ENCODE measurements around the gene AADACL3. TPM values are rescaled to one million over a fixed set of nuclear protein-coding genes. Genes with fewer than 3 reads are reported as not detected.

The AADACL3 gene
- total and polyA plus RNA-seq, 9 of the 15 experiments (the other 6 are each of a cell fraction or from before 2014, with no cell fraction given): not detected

- H3K36me3 ChIP-seq (ENCODE audit: control insufficient read depth, insufficient read depth, low read length): no peaks in the 10 kb centered on the region
- DNase-seq (ENCODE audit: extremely low read depth in 1 of 4, low spot score in 3 of 4) (no peak), FAIRE-seq (no peak), ATAC-seq (no peak)
- H3K27ac ChIP-seq (ENCODE audit: extremely low read depth, low read depth, low read length): no peak overlapping the region
- TF ChIP-seq NFIC (IDR thresholded peaks at IDR 0.05): no peak
- 0 out of 2 replicates have a peak, but pooled peaks have one; percentile 26 for TF ChIP-seq ZNF561 (CRISPR knock-in tag; conservative IDR thresholded peaks at IDR 0.05)
- peak; percentile 65 for TF ChIP-seq ZNF280A (IDR thresholded peaks at IDR 0.05; ENCODE audit: low read depth, partially characterized antibody)
- no peak for TF ChIP-seq PBX2 (CRISPR knock-in tag; IDR thresholded peaks at IDR 0.05; ENCODE audit: low read depth)
- TF ChIP-seq PBX2 (tag; conservative IDR thresholded peaks at IDR 0.05; ENCODE audit: low read depth): no peak
- H4K20me1 ChIP-seq (replicated peaks; ENCODE audit: control insufficient read depth, insufficient read depth, low read length): no peaks in the 10 kb centered on the region
- CTCF ChIA-PET (ENCODE audit: low intra/inter-chr PET ratio): no interaction called here
- in situ Hi-C loops (cut with MboI) (no loop called here), intact Hi-C loops (cut with micrococcal nuclease) (no loop called here)
- WGBS (ENCODE audit: insufficient coverage, low coverage, missing lambda C conversion rate): 0% methylated on average over 6 of the region's 6 CpGs
- no peaks in the 10 kb centered on the region for H3K9me1 ChIP-seq (ENCODE audit: control insufficient read depth, insufficient read depth, low read length)
- POLR2A ChIA-PET: no interaction called here
- no peak overlapping the region for H3K9ac ChIP-seq (ENCODE audit: insufficient read depth in 1 of 2, low read depth in 2 of 2, low read length in 2 of 2)
- H3K4me2 ChIP-seq (ENCODE audit: insufficient read depth, low read length): no peak overlapping the region
- H3K27me3 ChIP-seq (ENCODE audit: control insufficient read depth in 2 of 2, insufficient read depth in 2 of 2, low read length in 2 of 2): peaks cover 0 to 5% of the 10 kb centered on the region in 2 experiments; a peak in 1 of 5 replicates
- no peaks in the 10 kb centered on the region for H3K79me2 ChIP-seq (ENCODE audit: control insufficient read depth, insufficient read depth, low read length)
- H3K9me3 ChIP-seq (replicated peaks; ENCODE audit: control insufficient read depth, insufficient read depth, low read depth, low read length): no peaks in the 10 kb centered on the region
- no peak overlapping the region for H3K4me3 ChIP-seq
- no TSS peak for BruUV-seq (replicated peaks)
- H2AFZ ChIP-seq (ENCODE audit: low read depth, low read length): no peak overlapping the region
- no peaks in the 10 kb centered on the region for H3K4me1 ChIP-seq (replicated peaks in 1 of 2; ENCODE audit: control insufficient read depth in 2 of 2, insufficient read depth in 2 of 2, low read length in 2 of 2)
Observed at GRCh38 chr1:12703821-12704451, 12.0 kb upstream of the AADACL3 start.
